ENCODE data around the gene TSPAN7.

- TF ChIP-seq POLR2A (IDR thresholded peaks at IDR 0.05; ENCODE audit: low read length), result no peak
- TF ChIP-seq GATA1 (IDR thresholded peaks at IDR 0.05; ENCODE audit: low read depth, low read length), result no peak
Observed at GRCh38 chrX:38654302-38654701, 93.0 kb downstream of the TSPAN7 start.
